Thymus (tissue), 2 donors: Measurements from ENCODE around the gene TDRD12. TPM values are rescaled to one million over a fixed set of nuclear protein-coding genes. Genes with fewer than 3 reads are reported as not detected.

Experiments used
- polyA plus RNA-seq: library from polyadenylated mRNA; stranded (reverse); fragments of 200-250 nt; gene quantifications from one replicate; pipeline ENCODE4 v1.2.3, GENCODE V29; 2013
- total RNA-seq: library from RNA; stranded (reverse); fragments of 120-200 nt; gene quantifications from one replicate; pipeline ENCODE4 v1.2.4, GENCODE V29; 2013
- donor health status: healthy.

Gene TDRD12
- total and polyA plus RNA-seq, 2 donors, result 0.48 to 2.6 TPM

Other genes with a start within 250 kb of the TDRD12 start
- gene PDCD5, start 138.6 kb upstream of the TDRD12 start, total RNA-seq, result 92.6 TPM
- gene PDCD5, start 138.6 kb upstream of the TDRD12 start, polyA plus RNA-seq, result 122 TPM
- gene ANKRD27, start 44.6 kb upstream of the TDRD12 start, total RNA-seq, result 25.8 TPM
- 19.1 TPM for gene ANKRD27, start 44.6 kb upstream of the TDRD12 start, polyA plus RNA-seq
- gene RGS9BP, start 43.9 kb upstream of the TDRD12 start, total RNA-seq, result 0.76 TPM
- gene RGS9BP, start 43.9 kb upstream of the TDRD12 start, polyA plus RNA-seq, result 0.11 TPM
- gene NUDT19, start 27.9 kb upstream of the TDRD12 start, total RNA-seq, result 3.7 TPM
- gene NUDT19, start 27.9 kb upstream of the TDRD12 start, polyA plus RNA-seq, result 11.1 TPM
- 0.24 TPM for gene SLC7A9, start 150.0 kb downstream of the TDRD12 start, total RNA-seq
- gene SLC7A9, start 150.0 kb downstream of the TDRD12 start, polyA plus RNA-seq, result 0.98 TPM